B cell (primary cell): ENCODE data around the gene WBP1. TPM values are rescaled to one million over a fixed set of nuclear protein-coding genes. Genes with fewer than 3 reads are reported as not detected.

Experiments used
- ATAC-seq: fragments of 200-7000 bp; cut with Tn5 transposase; one replicate; pipeline ENCODE4 v1.10.0; 2021; ENCODE audit warnings: low read depth, mild to moderate bottlenecking, moderate number of reproducible peaks, moderate library complexity
- CTCF ChIA-PET: fragments of 350-600 bp; sonication (Branson Sonifier 250); formaldehyde crosslinking; loops from one replicate; lab custom pipeline; 2021; ENCODE audit warnings: antibody characterized with exemption, inconsistent platforms; lab: Charles Lee
- POLR2A ChIA-PET: fragments of 350-600 bp; sonication (Branson Sonifier 250); formaldehyde crosslinking; loops from one replicate; lab custom pipeline; 2021; ENCODE audit warnings: antibody characterized with exemption; lab: Charles Lee
- DNase-seq: peaks from one replicate; pipeline ENCODE4 v3.0.0; 2013
- H2AFZ ChIP-seq: 2 replicates; pipeline ENCODE4 v1.6.1; 2012; ENCODE audit warnings: mild to moderate bottlenecking, low read depth, low read length; ENCODE audit not compliant: insufficient read depth, poor library complexity, severe bottlenecking
- H3K27ac ChIP-seq, 2 donors: 1 replicate in 1 of 2; 2 replicates in 1 of 2; pipeline ENCODE4 v1.5.1; 2012 to 2013; ENCODE audit warnings: low read length in 2 of 2, mild to moderate bottlenecking in 2 of 2, moderate library complexity in 1 of 2
- H3K27me3 ChIP-seq, 4 experiments: fragments of 200-600 bp in 1 of 4; sonication (generic) in 1 of 4; replicated peaks in 1 of 4; 1 replicate in 2 of 4; 2 replicates in 2 of 4; pipeline versions ENCODE4 v1.6.1 to v1.7.0; 2013 to 2016; ENCODE audit warnings: low read length in 3 of 4, mild to moderate bottlenecking in 2 of 4, mixed read lengths in 1 of 4, moderate library complexity in 1 of 4; ENCODE audit not compliant: insufficient read depth in 4 of 4, control insufficient read depth in 3 of 4; ENCODE audit errors: control extremely low read depth in 1 of 4
- H3K36me3 ChIP-seq, 2 experiments: replicated peaks in 1 of 2; 1 replicate in 1 of 2; 2 replicates in 1 of 2; pipeline versions ENCODE4 v1.6.1 to v1.7.1; 2013; ENCODE audit warnings: low read length in 1 of 2; ENCODE audit not compliant: insufficient read depth in 2 of 2, control insufficient read depth in 1 of 2; ENCODE audit errors: control extremely low read depth in 1 of 2, extremely low read depth in 1 of 2
- H3K4me1 ChIP-seq, 2 donors: fragments of 200-600 bp in 1 of 2; sonication (generic) in 1 of 2; 1 replicate in 1 of 2; 2 replicates in 1 of 2; pipeline versions ENCODE4 v1.5.1 to v1.6.1; 2013 to 2017; ENCODE audit warnings: low read length in 2 of 2; ENCODE audit not compliant: control insufficient read depth in 2 of 2, insufficient read depth in 2 of 2
- H3K4me2 ChIP-seq: replicated peaks from 2 replicates; pipeline ENCODE3; 2012; ENCODE audit warnings: mild to moderate bottlenecking, low read depth, low read length; ENCODE audit not compliant: poor library complexity, severe bottlenecking
- H3K4me3 ChIP-seq, 5 experiments: fragments of 200-600 bp in 1 of 5; sonication (generic) in 1 of 5; 1 replicate in 3 of 5; 2 replicates in 2 of 5; pipeline versions ENCODE4 v1.5.1 to v1.7.0; 2011 to 2016; ENCODE audit warnings: low read length in 4 of 5, mild to moderate bottlenecking in 4 of 5, low read depth in 2 of 5, control low read depth in 1 of 5, moderate library complexity in 1 of 5; ENCODE audit not compliant: insufficient read depth in 1 of 5; ENCODE audit errors: control extremely low read depth in 1 of 5, extremely low read depth in 1 of 5
- H3K79me2 ChIP-seq: fragments of 200-600 bp; sonication (generic); one replicate; pipeline ENCODE4 v1.6.0; 2016; ENCODE audit warnings: low read length; ENCODE audit not compliant: control insufficient read depth, insufficient read depth
- H3K9ac ChIP-seq: fragments of 200-600 bp; sonication (generic); 2 replicates; pipeline ENCODE4 v1.6.1; 2017; ENCODE audit warnings: mild to moderate bottlenecking, low read length, moderate library complexity
- H3K9me3 ChIP-seq, 3 donors: one replicate each; pipeline versions ENCODE4 v1.6.1 to v1.7.1; 2013; ENCODE audit warnings: low read length in 2 of 3; ENCODE audit not compliant: control insufficient read depth in 2 of 3, insufficient read depth in 1 of 3; ENCODE audit errors: control extremely low read depth in 1 of 3
- H4K20me1 ChIP-seq: 2 replicates; pipeline ENCODE4 v1.6.0; 2012; ENCODE audit warnings: mild to moderate bottlenecking, low read length; ENCODE audit not compliant: insufficient read depth, control insufficient read depth, poor library complexity, severe bottlenecking
- H3K27ac Mint-ChIP-seq: one replicate; pipeline ENCODE4 v1.8.0; 2021; ENCODE audit warnings: mixed read lengths
- H3K27me3 Mint-ChIP-seq: one replicate; pipeline ENCODE4 v1.8.0; 2021; ENCODE audit warnings: mixed read lengths
- H3K4me1 Mint-ChIP-seq: one replicate; pipeline ENCODE4 v1.8.0; 2021; ENCODE audit warnings: mixed read lengths
- H3K4me3 Mint-ChIP-seq: one replicate; pipeline ENCODE4 v1.8.0; 2021; ENCODE audit warnings: mixed read lengths
- H3K9me3 Mint-ChIP-seq: one replicate; pipeline ENCODE4 v1.8.0; 2022; ENCODE audit warnings: mixed read lengths; ENCODE audit not compliant: insufficient read depth
- CTCF ChIP-seq: fragments of 200-600 bp; IDR thresholded peaks from one replicate; pipeline ENCODE4 v1.8.0; 2022; ENCODE audit warnings: antibody characterized with exemption, mild to moderate bottlenecking
- EZH2 ChIP-seq: IDR thresholded peaks from 2 replicates; pipeline ENCODE4 v1.6.1; 2012; ENCODE audit warnings: borderline replicate concordance, low read depth, mild to moderate bottlenecking, moderate library complexity, low read length; ENCODE audit not compliant: insufficient read depth, poor library complexity, severe bottlenecking
- WGBS: methylation state at CpG from one replicate; pipeline ENCODE4 v1.1.5; 2013; ENCODE audit warnings: missing lambda C conversion rate; ENCODE audit not compliant: insufficient coverage; 5-methylcytosine and 5-hydroxymethylcytosine counted together
- intact Hi-C: fragments of 100-400 bp; cut with micrococcal nuclease; formaldehyde crosslinking; loops from one replicate; pipeline ENCODE4 v1.10.0; 2022
- polyA plus RNA-seq: library from polyadenylated mRNA; depleted of rRNA; stranded (reverse); fragments of >200 nt; gene quantifications from 2 replicates; pipeline ENCODE4 v1.2.3, GENCODE V29; 2012
- total RNA-seq, 2 donors: library from RNA; stranded (reverse); fragments of 120-200 nt in 1 of 2; gene quantifications; 1 replicate in 1 of 2; 2 replicates in 1 of 2; pipeline versions ENCODE4 v1.2.3 to v1.2.4, GENCODE V29; 2013 to 2022

Gene WBP1
- total and polyA plus RNA-seq, 2 donors (not counting 1 experiment from before 2014, with no cell fraction given), result 98.4 to 207 TPM

- peaks cover 8% of the 10 kb centered on the region for H3K79me2 ChIP-seq
- no peak overlapping the region for H2AFZ ChIP-seq
- H4K20me1 ChIP-seq, result no peaks in the 10 kb centered on the region
- ATAC-seq (no peak), DNase-seq (no peak)
- H3K4me3 Mint-ChIP-seq, result peak overlapping the region; percentile 86
- ChIA-PET CTCF (interaction anchor here (0.8 to 8.1 kb wide), 7 partner anchors 9 to 83 kb away, joined by 3 to 111 read pairs (median 5); partner anchors contain the start of genes AUP1, CCDC142 and TTC31), POLR2A (interaction anchor here (0.6 kb wide), 1 partner anchor 24 kb away, joined by 3 read pairs; no protein-coding TSS in a partner anchor)
- no peaks in the 10 kb centered on the region for H3K9me3 Mint-ChIP-seq
- H3K36me3 ChIP-seq, result peaks cover 0 to 10% of the 10 kb centered on the region in 2 experiments
- peaks cover 70% of the 10 kb centered on the region for H3K4me1 Mint-ChIP-seq
- WGBS, result 100% methylated on average over 2 of the region's 3 CpGs
- H3K27ac Mint-ChIP-seq, result peak overlapping the region; percentile 69
- peaks cover 0 to 63% (median 23%) of the 10 kb centered on the region in 4 experiments for H3K27me3 ChIP-seq
- no peak overlapping the region for H3K27ac ChIP-seq
- intact Hi-C loops, result no loop called here
- peaks cover 45 to 48% of the 10 kb centered on the region in 2 donors for H3K4me1 ChIP-seq
- H3K9me3 ChIP-seq, result peaks cover 0 to 19% (median 0%) of the 10 kb centered on the region in 3 donors
- peaks cover 51% of the 10 kb centered on the region for H3K27me3 Mint-ChIP-seq
- H3K4me2 ChIP-seq, result no peak overlapping the region
- no peak overlapping the region for H3K4me3 ChIP-seq
- TF ChIP-seq EZH2 (no peak), CTCF (no peak)
- H3K9ac ChIP-seq, result no peak overlapping the region
Observed at GRCh38 chr2:74504591-74504990, 46.4 kb downstream of the WBP1 start.
